ENCODE measurements around the gene NOD1.
A peak's percentile ranks its signal among the peaks of the same experiment; 100 is the strongest.

NOD1 gene

DNA sequence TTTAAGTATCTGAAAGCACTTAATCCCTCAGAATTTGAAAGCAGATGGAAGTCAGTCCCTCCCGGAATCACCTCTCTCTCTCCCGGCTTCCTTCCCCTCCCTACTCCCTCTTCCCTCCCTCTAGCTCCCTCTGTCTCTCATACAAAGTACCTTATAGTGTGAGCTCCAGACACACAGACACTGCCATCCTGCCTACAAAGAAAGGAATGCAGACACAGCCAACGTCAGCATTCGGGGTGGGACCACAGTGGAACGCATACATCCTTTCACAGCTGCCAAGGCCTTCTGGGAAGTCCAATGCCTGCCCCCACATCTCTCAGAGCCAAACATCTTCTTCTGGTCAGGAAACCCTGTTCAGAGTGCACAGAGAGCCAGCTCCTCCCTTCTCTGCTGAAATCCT lies 9.3 kb downstream of the NOD1 start:
- DNase-seq (ENCODE audit: low read depth): peak; percentile 100

DNA sequence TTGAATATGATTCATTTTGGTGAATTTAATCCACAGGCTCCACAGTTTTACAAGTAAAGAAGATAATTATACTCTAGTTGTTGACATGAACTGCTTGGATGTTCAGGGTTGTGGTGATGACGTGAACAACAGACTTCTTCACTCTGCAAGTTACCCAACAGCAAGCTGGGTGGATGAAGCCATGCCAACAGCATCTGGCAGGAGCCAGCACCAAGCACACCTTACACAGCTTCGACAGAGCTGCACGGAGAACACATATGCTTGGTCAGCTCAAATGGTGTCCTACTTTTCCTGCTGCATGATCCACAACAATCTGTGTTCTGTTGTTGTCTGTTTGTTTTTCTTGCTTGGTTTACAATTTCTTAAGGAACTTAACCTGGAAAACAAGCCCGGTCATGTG lies 9.8 kb downstream of the NOD1 start:
- DNase-seq (ENCODE audit: low read depth): peak; percentile 97

DNA sequence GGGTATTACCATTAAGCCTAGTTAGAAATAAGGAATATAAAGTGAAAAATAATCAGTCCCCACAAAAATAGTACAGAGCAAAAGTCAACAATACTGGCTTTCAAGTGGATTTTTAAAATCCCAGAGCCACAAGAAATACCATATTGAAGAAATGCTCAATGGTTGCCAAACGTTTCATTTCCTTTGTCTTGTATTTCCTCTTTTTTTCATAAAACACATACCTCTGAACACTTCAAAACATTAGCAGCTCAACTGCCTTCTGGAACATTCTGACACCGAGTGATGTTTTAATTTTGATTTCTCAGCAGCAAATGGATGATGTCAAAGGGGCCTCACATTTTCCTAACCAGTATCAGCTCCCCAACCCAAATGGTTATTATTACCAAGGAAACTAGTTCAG lies 10.5 kb downstream of the NOD1 start:
- DNase-seq (ENCODE audit: low read depth): no peak

- no peak for DNase-seq (ENCODE audit: low read depth)
These were observed 11.3 kb downstream of the NOD1 start for GRCh38 chr7:30467271-30467670.

GRCh38 chr7:30466266-30466665 lies 12.3 kb downstream of the NOD1 start:
- DNase-seq (ENCODE audit: low read depth): peak; percentile 91

GRCh38 chr7:30465811-30466180 lies 12.8 kb downstream of the NOD1 start:
- DNase-seq (ENCODE audit: low read depth): no peak

DNA sequence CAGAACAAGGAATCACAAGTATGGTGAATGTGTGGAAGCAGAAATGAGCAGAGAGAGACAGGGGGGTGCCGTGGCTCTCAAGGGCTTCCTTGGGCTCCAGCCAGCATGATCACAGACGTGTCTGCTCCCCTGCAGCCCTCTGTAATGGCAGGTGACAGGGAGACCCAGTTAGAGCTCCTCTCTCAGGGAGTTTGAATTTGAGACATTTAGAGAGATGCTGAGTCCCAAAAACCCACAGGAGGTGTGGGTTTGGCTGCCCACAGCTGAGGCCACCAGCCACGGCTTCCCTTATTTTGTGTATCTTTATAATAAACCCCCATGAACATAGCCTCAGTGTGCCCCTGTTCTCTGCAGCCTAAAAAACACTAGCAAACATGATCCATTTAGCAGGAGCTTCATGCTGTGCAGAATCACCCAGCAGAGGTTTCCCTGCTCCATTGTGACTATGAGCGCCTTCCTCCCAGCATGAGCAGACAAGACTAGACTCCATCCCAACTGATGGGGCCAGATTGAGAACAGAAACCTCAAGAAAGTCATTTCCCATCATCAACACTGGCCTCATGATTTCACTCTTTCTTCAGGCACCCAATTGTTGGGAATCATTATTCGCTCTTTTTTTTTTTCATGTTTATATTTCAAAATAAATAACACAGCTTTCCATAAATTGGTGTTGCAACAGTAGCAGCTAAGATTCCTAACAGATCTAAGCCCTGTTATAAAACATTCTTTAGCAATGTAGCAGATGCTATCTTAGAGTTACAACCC lies 13.4 kb downstream of the NOD1 start:
- DNase-seq (ENCODE audit: low read depth): peak; percentile 96

- DNase-seq (ENCODE audit: low read depth): peak; percentile 28
These were observed 14.3 kb downstream of the NOD1 start for GRCh38 chr7:30464231-30464671.

DNA sequence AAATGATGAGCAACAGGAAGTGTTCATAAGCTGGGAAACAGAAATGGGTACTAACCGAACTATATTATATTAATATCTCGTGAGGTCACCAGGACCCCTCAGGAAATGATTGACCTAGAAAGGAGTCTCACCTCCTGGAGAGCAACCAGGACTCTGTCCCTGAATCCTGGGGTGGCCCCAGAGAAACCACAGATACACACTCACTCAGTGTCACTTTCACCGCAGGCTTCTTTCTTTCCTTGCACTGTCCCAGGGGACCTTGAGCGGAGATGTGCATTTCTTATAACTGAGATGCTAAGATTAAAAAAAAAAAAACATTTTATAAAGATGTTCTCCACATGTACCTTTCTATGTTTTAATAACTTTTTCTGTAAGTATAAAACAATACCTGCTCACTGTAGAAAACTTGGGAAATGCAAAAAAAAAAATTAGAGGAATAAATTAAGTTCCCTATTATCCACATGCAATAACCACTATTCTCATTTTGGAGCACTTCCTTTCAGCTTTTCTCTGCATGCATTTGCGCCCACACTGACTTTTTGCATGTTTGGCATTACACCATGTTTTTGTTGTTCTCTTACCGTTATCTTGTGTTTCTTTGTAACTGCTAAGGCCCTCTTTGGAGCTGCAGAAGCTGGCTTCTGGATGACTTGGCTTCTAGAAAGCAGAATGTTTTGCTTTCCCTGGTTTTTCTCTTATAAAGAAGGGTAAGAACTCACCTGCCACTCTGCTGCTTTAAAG lies 15.0 kb downstream of the NOD1 start:
- peak; percentile 40 for DNase-seq (ENCODE audit: low read depth)

DNA sequence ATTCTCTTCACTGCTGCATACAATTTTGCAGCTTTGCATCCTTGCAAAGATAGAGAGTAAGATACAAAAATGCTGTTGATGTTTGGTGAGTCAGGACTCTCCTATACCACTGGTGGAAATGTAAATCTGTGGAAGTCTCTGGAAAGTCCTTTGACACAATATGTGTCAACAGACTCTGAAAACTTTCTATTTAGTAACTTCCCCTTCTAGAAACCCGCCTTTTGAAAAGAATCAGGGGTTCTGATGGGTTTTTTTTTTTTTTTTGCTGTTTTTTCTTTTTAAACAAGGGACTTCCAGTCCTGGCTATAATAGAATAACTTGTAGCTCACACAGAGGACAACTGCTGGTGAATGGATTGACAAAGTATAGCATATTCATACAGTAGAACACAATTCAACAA lies 16.4 kb downstream of the NOD1 start:
- DNase-seq (ENCODE audit: low read depth): no peak

GRCh38 chr7:30460246-30460633 lies 18.3 kb downstream of the NOD1 start:
- no peak for DNase-seq (ENCODE audit: low read depth)

DNA sequence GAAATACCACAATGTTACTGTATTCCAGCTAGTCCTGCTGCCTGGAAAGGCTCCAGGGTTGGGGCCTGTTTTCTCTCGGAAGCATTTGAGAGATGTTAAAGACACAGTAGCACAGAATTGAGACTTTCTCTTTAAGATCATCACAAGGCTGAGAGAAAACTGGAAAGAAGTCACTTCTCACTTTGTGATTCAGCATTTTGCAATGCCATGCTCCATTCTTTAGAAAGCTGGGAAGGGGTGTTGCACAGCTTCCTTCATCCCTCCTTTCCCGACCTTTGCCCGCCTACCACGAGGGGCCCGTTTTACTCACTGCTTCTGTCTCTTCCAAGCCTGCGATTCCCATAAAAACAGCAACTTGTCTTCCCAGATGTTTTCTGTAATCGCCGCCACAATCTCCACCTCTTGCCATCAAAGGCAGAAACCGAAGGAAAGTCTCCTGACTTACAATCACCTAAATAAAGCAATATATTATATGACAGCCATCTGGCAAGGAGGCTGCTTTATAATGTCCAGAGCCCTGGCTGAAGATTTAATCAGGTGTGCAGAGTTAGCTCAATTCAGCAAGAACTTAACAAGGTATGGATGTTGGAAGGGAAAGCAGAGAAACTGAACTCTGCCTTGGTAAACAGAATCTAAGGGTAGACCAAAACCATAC lies 18.9 kb downstream of the NOD1 start:
- DNase-seq (ENCODE audit: low read depth): peak; percentile 99

DNA sequence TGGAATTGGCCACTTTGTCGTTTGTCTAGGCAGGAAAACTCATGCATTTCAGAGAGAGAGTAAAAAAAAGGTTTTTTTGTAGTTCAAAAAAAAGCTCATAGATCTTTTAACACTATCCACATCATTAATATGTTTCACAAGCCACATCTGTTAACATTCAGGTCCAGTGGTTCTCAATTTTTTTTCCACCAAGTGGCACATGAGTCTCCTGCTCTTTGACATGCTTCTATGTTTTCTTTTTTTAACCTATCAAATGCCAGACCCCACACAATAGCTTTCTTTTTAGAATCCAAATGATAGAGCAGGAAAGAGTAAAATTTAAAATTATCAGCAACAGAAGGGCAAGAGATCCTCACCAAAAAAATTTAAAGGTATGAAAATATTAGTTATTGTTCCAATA lies 20.3 kb downstream of the NOD1 start:
- no peak for DNase-seq (ENCODE audit: low read depth)

- no peak for DNase-seq (ENCODE audit: low read depth)
These were observed 24.7 kb downstream of the NOD1 start for GRCh38 chr7:30453921-30454320.

DNA sequence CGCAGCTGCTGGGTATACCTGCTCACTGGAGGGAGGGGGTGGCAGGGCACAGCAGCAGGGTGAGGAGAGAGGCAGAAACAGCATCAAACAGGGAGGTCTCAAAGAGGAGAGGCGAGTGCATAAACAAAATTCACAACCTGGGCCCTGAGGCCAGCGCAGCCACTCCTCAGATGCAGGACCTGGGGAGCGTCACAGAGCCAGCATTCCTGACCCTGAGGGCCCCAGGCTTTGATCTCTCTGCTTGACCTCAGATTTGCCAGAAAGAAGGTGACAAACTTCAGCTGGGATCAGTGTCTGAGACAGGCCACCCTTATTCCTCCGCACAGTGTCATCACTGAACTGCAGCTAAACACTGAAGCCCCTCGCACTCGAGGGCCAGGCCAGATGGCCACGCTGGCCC lies 25.6 kb downstream of the NOD1 start:
- no peak for DNase-seq (ENCODE audit: low read depth)

- no peak for DNase-seq (ENCODE audit: low read depth)
These were observed 26.2 kb downstream of the NOD1 start for GRCh38 chr7:30452280-30452930.

GRCh38 chr7:30451539-30452279 lies 26.9 kb downstream of the NOD1 start:
- DNase-seq (ENCODE audit: low read depth): no peak

DNA sequence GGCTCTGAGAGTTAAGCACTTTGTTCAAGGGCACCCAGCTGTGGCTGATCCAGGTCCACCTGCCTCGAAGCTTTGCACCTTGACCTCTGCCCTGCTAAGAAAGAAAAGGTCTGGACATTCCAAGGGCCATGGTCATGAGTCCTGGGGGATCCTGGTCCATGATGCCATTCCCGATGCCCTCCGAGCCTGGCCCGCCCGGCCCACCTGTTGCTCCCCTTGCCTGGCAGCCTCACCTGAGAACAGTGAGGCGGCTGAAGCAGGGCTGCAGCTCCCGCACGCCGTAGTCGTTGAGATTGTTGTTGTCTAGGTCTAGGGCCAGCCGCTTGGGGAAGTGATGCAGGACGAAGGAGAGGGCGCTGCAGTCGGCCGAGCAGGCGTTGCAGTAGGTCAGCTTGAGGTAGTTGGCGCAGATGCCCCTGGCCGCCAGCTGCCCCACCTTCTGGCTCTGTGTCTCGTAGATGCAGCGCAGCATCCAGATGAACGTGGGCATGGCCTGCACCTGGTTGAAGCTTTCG lies 27.5 kb downstream of the NOD1 start:
- DNase-seq (ENCODE audit: low read depth): no peak

GRCh38 chr7:30450240-30450982 lies 28.2 kb downstream of the NOD1 start:
- DNase-seq (ENCODE audit: low read depth): no peak

GRCh38 chr7:30448461-30449189 lies 30.0 kb downstream of the NOD1 start:
- DNase-seq (ENCODE audit: low read depth): no peak
